Raji (cell line): Measurements from ENCODE around the gene SCRN3.

ENCODE experiments used
- POLR2A ChIP-seq: IDR thresholded peaks from 2 replicates; pipeline ENCODE4 v1.6.1; 2011; ENCODE audit warnings: low read depth, low read length, control low read depth; ENCODE audit not compliant: insufficient read depth

Gene SCRN3

DNA sequence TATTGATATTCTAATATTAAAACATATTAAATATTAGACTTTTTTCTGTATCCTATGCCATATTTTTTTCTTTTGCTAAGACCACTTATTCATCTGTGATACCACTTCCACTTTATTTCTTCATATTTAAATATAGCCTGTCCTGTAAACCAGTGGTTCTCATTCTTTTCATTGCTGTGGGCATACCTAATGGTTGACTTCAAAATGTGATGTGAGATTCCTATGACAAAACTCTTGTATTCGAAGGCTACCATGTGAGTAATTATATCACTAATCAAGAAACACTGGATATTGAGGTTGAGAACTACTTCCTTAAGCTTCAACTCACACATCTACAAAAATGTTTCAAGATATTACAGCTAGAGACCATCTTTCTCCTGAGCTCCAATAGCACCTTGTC lies 3.6 kb downstream of the SCRN3 start:
- no peak for TF ChIP-seq POLR2A

DNA sequence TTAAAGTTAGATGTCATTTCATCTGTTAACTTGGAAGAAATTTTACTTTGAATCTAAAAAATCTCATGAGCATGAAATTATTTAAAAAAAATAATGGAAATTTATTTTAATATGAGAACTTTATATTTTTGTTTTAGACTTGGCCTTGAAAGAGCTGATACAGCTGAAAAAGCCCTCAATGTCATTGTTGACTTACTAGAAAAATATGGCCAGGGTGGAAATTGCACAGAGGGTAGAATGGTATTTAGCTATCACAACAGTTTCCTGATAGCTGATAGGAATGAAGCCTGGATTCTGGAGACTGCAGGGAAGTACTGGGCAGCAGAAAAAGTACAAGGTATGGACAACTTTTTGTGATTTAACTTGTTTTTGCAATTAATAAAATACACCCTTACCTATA lies 5.3 kb downstream of the SCRN3 start:
- TF ChIP-seq POLR2A, result no peak

DNA sequence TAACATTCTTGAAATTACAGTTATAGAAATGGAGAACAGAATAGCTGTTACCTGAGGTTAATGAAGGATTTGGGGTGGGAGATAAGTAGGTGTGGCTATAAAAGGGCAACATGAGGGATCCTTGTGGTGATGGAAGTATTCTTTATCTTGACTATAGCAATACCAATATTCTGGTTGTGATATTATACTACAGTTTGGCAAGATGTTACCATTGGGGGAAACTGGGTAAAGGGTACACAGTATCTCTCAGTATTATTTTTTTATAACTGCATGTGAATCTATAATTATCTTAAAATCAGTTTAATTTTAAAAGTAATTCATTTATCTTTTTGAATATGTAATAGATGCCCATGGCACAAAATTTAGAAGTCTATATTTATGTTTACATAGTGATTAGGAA lies 8.1 kb downstream of the SCRN3 start:
- TF ChIP-seq POLR2A, result no peak

DNA sequence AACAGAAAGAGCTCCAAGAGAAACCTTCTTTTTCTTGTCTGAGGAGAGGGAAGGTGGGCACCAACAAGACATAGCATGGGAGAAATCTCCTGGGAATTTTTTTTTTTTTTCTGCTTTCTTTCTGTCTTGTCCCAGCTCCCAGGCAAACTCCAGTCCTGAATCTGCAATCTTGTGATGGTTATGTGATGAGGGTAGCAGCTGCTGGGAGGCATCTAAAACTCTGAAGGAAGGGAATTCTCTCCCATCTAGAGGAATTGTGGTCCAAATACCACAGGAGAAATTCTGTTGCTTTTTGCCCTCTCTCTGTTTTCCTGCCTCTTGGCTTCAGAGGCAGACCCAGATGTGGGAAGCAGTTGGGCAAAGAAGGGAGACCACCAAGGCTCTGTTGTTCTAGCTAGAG lies 16.7 kb downstream of the SCRN3 start:
- TF ChIP-seq POLR2A, result no peak

DNA sequence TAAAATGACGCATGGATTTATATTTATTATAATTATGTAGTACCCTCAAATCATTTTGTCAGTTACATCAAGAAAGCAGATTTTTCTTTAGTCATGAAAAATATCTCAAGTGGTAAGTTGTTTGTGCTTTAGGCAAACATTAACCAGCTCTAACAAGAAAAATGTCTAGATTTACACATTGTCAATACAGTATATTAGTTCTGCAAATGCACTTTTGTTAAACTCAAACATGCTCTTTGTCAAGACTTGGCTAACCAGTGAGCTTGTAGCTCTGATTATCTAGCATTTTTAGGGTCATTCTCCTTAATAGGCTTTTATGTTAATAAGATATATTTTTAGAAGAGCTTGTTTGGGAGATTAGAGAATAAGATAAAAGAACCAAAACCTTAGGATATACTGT lies 32.7 kb downstream of the SCRN3 start:
- TF ChIP-seq POLR2A, result no peak

DNA sequence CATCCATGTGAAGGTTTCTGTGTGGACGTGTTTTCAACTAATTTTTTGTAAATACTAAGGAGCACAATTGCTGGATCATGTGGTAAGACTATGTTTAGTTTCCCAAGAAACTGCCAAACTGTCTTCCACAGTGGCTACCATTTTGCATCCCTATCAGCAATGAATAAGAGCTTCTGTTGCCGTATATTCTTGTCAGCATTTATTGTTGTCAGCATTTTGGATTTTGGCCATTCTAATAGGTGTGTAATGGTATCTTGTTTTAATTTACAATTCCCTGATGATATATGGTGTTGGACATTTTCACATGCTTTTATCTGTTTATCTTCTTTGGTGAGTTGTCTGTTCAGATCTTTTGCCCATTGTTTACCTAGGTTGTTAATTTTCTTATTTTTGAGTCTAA lies 34.5 kb downstream of the SCRN3 start:
- TF ChIP-seq POLR2A, result no peak

DNA sequence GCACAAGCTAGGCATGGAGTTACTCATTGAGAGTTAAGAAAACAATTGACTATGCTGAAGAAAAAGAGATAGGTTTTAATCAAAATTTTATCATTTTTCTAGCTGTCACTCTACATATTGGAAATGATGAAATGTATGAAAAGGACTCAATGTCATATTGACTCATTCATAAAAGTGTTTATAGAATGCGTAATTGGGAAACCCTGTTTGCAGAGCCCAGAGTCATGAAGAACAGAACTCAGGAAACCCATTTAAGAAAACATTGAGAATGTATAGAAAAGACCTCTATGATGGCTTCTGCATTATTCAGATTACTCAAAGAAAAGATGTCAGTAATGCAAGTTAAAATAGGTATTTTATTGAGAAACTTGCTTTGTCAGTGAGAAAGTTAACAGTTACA lies 36.4 kb downstream of the SCRN3 start:
- TF ChIP-seq POLR2A, result no peak

DNA sequence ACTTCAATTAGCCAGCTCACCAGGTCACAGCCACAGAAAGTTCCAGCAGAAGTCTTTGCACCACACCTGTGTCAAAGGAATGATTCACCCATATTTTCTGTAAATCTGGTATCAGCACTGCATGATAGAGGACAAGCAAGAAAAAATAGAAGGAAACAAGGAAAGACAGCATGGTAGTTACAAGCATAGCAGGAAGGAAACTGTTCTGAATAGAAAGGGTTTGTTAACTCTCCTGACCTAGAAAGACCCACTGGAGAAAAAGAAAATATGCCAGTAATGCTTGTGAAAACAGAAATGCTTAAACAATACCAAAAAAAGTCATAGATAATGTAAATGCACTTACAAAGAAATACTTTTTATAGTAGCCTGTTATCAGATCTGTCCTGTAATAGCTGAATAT lies 40.8 kb downstream of the SCRN3 start:
- no peak for TF ChIP-seq POLR2A

DNA sequence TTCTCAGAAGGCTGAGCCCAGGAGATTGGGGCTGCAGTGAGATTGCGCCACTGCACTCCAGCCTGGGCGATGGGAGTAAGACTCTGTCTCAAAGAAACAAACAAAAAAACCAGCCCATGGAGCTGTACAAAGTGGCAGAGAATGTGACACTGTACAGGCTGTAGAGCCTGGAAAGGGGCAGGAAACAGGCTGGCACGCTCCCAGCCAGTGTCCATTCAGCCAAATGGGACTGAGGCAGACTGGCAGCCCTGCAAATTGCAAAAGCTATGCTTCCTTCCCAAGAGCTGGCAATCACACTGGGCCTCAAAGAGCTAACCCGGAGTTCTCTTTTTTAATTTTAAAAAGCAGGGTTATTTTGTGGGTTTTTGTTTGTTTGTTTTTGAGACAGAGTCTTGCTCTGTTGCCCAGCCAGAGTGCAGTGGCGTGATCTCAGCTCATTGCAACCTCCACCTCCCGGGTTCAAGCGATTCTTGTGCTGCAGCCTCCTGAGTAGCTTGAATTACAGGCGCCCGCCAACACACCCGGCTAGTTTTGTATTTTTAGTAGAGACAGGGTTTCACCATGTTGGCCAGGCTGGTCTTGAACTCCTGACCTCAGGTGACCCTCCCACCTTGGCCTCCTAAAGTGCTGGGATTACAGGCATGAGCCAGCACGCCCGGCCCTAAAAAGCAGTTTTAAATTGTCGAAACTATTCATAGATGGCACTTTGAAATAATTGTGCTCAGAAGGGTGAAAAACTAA lies 42.8 kb downstream of the SCRN3 start:
- no peak for TF ChIP-seq POLR2A

DNA sequence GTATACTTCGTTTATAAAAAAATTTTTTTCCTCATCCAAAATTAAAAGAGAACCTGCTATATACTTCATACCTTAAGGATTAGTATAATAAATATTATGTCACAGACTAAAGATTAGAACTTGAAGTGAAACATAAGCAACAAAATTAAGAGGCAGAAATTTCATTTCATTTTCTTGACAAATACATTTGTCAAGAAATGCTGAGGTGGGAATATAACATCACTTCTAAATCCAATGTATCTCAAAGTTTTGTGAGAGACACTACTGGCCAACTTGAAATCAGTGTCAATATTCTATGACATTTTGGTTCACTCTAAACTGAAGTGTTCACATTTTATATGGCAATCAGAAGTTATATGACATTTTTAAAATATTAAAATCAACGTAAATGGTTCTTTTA lies 43.8 kb downstream of the SCRN3 start:
- no peak for TF ChIP-seq POLR2A

DNA sequence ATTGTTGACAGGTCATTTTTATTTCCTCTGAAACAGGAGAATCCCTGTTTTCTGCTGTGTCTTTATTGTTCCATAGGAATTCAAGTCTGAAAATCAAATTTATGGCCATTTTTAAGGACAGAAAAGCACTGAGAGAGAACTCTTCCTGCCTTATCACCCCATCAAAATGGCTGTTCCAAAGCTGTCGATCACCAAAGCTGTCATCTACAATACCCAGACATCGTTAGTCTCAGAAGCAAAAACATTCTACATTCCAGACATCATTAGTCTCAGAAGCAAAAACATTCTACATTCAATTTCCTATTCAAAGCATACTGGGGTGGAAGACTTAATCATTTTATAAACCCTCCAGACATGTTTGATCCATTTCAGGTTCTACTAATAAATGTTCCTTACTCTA lies 44.4 kb downstream of the SCRN3 start:
- no peak for TF ChIP-seq POLR2A

DNA sequence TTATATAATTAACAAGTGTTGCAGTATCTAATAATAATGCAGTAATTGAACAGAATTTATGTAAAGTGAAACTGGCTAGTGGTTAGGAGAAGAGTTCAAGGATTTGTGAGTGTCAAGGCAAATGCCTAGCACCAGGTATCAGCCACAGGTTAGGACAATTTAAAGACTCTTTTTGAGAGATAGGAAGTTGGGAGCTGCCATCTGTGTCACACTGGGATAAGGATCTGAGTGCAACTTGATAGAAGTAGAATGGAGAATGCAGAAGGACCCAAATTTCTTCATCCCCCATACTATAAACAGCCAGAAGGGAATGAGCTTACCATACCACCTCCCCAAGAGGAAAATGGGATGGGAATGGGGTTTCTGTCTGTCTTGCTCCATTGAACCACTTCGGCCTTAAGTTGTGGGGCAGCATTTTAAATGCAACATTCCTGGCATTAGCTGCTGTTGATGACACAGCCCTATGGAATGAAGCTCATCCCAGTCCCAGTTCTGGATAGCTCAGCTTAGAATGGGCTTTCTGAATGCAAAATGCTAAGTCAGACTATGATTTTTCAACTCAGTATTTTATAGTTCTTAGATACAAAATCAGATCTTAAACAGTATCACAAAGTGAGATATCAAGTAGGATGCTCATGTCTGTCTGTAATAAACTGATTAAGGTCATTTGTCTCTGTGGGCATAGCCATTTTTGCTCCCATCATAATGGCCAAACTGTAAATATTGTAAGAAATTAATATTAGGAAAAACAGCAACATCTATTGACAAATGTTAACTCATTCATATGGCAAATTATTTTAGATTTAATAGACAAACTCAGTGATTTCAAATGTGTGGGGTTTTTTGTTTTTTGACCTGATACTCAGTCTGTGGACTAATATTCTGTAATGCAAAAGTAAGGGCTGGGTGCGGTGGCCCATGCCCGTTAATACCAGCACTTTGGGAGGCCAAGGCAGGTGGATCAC lies 47.3 kb downstream of the SCRN3 start:
- no peak for TF ChIP-seq POLR2A

DNA sequence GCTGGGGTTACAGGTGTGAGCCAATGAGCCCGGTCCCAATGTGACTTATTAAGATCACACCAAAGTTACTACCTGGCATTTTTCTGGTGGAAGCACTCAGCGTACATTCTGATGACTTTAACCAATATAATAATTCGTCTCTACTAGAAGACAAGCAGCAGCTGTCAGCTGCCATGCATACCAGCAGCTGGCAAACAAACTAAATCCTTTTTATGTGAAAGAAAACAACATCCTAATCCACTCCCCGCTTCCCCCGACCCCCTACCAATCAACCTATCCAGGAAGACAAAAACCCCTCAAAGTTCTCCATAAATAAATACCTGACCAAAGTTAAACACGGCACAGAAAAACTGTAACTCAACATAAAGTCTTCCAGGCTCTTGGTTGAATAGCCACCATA lies 49.2 kb downstream of the SCRN3 start:
- TF ChIP-seq POLR2A, result no peak

DNA sequence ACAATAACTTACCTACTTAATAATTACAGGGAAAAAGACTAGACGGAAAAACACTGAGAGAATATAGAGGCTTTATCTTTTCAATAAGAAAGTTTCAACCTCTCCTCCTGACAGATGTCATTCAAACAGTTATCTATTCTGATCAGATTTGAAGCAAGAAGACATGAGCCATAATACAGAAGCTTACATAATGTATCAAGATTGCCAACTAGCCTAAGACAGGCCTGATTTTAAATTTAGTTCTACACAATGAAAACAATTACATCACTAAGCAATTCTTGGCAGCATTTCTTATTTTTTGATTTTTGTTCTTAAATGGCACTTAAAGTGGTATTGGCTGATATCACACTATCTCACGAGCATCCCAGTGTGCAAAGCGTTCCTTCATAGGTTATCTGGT lies 49.7 kb downstream of the SCRN3 start:
- TF ChIP-seq POLR2A, result no peak

DNA sequence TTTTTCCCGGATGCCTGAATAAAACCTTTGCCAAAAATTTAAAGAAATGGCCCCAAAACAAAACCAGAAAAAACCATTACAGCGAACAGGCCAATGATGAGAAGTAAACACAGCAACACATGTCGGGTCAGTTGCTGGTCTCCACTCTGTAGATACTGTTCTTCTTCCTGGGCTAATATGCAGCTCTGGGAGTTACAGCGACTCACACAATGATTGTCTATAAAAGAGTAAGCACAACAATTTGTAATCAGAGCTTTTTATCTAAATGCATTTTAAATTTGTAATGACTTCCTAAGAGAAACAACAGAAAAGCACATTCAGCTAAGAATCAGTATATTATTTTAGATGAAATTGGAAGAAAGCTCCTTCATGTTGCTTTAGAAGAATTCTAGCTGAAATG lies 51.0 kb downstream of the SCRN3 start:
- no peak for TF ChIP-seq POLR2A

DNA sequence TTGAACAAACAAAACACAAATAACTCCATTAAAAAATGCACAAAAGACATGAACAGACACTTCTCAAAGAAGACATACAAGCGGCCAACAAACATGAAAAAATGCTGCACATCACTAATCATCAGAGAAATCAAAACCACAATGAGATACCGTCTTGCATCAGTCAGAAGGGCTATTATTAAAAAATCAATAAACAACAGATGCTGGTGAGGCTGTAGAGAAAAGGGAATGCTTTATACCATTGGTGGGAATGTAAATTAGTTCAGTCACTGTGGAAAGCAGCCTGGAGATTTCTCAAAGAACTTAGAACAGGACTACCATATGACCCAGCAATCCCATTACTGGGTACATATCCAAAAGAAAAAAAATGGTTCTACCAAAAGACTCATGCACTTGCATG lies 53.5 kb downstream of the SCRN3 start:
- no peak for TF ChIP-seq POLR2A
